Measurements from ENCODE around the gene MTA3.

DNA sequence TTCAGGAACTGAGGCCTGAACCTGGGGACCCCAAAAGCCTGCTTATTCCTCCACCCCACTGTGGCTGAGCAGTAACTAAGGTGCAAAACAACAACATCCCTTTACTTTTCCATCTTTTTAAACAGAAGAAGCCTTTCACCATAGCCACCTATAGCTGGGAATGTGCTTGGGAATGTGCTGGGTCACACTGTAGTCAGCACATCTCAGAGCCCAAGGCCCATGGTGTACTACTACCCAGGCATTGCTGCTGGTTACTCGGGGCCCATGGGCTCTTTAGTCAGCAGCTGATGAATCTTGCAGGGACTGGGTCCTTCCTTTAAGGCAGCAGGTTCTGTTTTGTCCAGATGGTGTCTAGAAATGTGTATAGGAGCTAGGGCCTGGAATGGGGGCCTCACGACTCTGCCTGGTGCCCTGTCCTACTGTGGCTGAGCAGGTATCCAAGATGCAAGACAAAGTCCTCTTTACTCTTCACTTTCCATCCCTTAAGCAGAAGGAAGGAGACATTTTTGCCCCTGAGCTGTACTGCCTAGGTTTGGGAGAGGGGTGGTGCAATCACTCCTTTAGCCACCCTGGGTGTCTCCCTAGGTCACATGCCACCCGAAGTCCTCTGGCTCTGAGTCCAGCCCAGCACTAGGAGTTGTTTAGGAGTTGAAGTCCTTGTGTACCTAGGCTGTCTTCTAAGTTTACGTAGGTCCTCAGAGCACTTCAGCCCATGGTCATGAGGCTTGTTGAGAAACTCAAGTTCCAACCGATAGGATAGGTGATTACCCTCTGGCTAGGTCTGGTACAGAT lies 125.5 kb downstream of the MTA3 start:
- no peak for TF ChIP-seq CTCF (IDR thresholded peaks at IDR 0.05)
- no peak for TF ChIP-seq POLR2A (IDR thresholded peaks at IDR 0.05)
